Suprapubic skin (tissue), 3 donors: ENCODE data around the gene ANO4.

Source experiments
- EP300 ChIP-seq: sonication (generic); formaldehyde crosslinking; IDR thresholded peaks from one replicate; pipeline ENCODE4 v1.6.1; 2017; ENCODE audit warnings: antibody characterized with exemption
- TF ChIP-seq, protein P1 (sequence below), 2 donors: fragments of 200-600 bp in 1 of 2; fragments of 450-650 bp in 1 of 2; sonication (generic) in 1 of 2; IDR thresholded peaks; one replicate each; pipeline ENCODE4 v1.5.1; 2016 to 2019; ENCODE audit warnings: antibody characterized with exemption in 2 of 2, mild to moderate bottlenecking in 1 of 2, moderate library complexity in 1 of 2

- TF ChIP-seq, protein P1, sequence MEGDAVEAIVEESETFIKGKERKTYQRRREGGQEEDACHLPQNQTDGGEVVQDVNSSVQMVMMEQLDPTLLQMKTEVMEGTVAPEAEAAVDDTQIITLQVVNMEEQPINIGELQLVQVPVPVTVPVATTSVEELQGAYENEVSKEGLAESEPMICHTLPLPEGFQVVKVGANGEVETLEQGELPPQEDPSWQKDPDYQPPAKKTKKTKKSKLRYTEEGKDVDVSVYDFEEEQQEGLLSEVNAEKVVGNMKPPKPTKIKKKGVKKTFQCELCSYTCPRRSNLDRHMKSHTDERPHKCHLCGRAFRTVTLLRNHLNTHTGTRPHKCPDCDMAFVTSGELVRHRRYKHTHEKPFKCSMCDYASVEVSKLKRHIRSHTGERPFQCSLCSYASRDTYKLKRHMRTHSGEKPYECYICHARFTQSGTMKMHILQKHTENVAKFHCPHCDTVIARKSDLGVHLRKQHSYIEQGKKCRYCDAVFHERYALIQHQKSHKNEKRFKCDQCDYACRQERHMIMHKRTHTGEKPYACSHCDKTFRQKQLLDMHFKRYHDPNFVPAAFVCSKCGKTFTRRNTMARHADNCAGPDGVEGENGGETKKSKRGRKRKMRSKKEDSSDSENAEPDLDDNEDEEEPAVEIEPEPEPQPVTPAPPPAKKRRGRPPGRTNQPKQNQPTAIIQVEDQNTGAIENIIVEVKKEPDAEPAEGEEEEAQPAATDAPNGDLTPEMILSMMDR (IDR thresholded peaks at IDR 0.05) = no peak
- TF ChIP-seq EP300 = no peak
Measured at GRCh38 chr12:100875156-100875555, 80.6 kb downstream of the ANO4 start.
